Stimulated activated CD4-positive, alpha-beta T cell treated with anti-CD3 and anti-CD28 coated beads, Interleukin-1b, Interleukin-23, amount 100 ng/mL, for 24 hours (primary cell): ENCODE data around the gene RWDD4.
"Not testable (repeated sequence)": the region's sequence is repeated elsewhere in the genome, so short reads cannot be mapped to it uniquely, and the experiment has no call there.

Experiments
- DNase-seq, 4 experiments: peaks; one replicate each; pipeline ENCODE4 v3.0.0-alpha.2; 2020; ENCODE audit warnings: low read depth in 4 of 4, low spot score in 1 of 4

The RWDD4 gene

GRCh38 chr4:183636503-183636902, 22.5 kb downstream of the RWDD4 start:
- no peak for DNase-seq

GRCh38 chr4:183635741-183636140, 23.2 kb downstream of the RWDD4 start:
- DNase-seq, result no peak

- no peak for DNase-seq
Measured at GRCh38 chr4:183635321-183635720, 23.7 kb downstream of the RWDD4 start.

- DNase-seq, result no peak
Measured at GRCh38 chr4:183633476-183634400, 25.2 kb downstream of the RWDD4 start.

- DNase-seq, result no peak
Measured at GRCh38 chr4:183632689-183633088, 26.3 kb downstream of the RWDD4 start.

- no peak for DNase-seq
Measured at GRCh38 chr4:183631577-183632198, 27.3 kb downstream of the RWDD4 start.

- no peak for DNase-seq
Measured at GRCh38 chr4:183627979-183628588, 30.9 kb downstream of the RWDD4 start.

- not testable (repeated sequence) for DNase-seq
Measured at GRCh38 chr4:183627286-183627685, 31.7 kb downstream of the RWDD4 start.

- no peak for DNase-seq
Measured at GRCh38 chr4:183626168-183626567, 32.8 kb downstream of the RWDD4 start.

- no peak for DNase-seq
Measured at GRCh38 chr4:183624548-183624947, 34.4 kb downstream of the RWDD4 start.

GRCh38 chr4:183621875-183622274, 37.1 kb downstream of the RWDD4 start:
- no peak for DNase-seq

- no peak for DNase-seq
Measured at GRCh38 chr4:183620421-183620820, 38.6 kb downstream of the RWDD4 start.

- no peak for DNase-seq
Measured at GRCh38 chr4:183618681-183619080, 40.3 kb downstream of the RWDD4 start.

GRCh38 chr4:183617075-183617474, 41.9 kb downstream of the RWDD4 start:
- DNase-seq, result no peak

GRCh38 chr4:183612329-183613250, 46.4 kb downstream of the RWDD4 start:
- no peak for DNase-seq

GRCh38 chr4:183611210-183611830, 47.7 kb downstream of the RWDD4 start:
- no peak for DNase-seq

- DNase-seq, result no peak
Measured at GRCh38 chr4:183610613-183611012, 48.4 kb downstream of the RWDD4 start.

- no peak for DNase-seq
Measured at GRCh38 chr4:183610033-183610432, 49.0 kb downstream of the RWDD4 start.

- DNase-seq, result no peak
Measured at GRCh38 chr4:183609151-183609550, 49.8 kb downstream of the RWDD4 start.

- no peak for DNase-seq
Measured at GRCh38 chr4:183607894-183608293, 51.1 kb downstream of the RWDD4 start.
